CD14-positive monocyte (primary cell): ENCODE results near the gene GRM4. TPM values are rescaled to one million over a fixed set of nuclear protein-coding genes. Genes with fewer than 3 reads are reported as not detected.

Experiments
- DNase-seq, 3 donors: peaks; one replicate each; pipeline ENCODE4 v3.0.0-alpha.2; 2011 to 2022
- H2AFZ ChIP-seq: 2 replicates; pipeline ENCODE4 v1.6.0; 2012; ENCODE audit warnings: mild to moderate bottlenecking, low read depth, low read length, inconsistent platforms; ENCODE audit not compliant: insufficient read depth, poor library complexity, severe bottlenecking
- H3K27ac ChIP-seq, 2 donors: 1 replicate in 1 of 2; 2 replicates in 1 of 2; pipeline ENCODE4 v1.5.1; 2012 to 2013; ENCODE audit warnings: low read length in 2 of 2, control low read depth in 1 of 2, inconsistent platforms in 1 of 2, low read depth in 1 of 2, mild to moderate bottlenecking in 1 of 2
- H3K27me3 ChIP-seq, 2 donors: one replicate each; pipeline versions ENCODE4 v1.6.0 to v1.6.1; 2011 to 2013; ENCODE audit warnings: low read length in 2 of 2; ENCODE audit not compliant: control insufficient read depth in 2 of 2, insufficient read depth in 2 of 2
- H3K36me3 ChIP-seq, 2 donors: replicated peaks in 1 of 2; 1 replicate in 1 of 2; 2 replicates in 1 of 2; pipeline versions ENCODE4 v1.5.1 to v1.6.1; 2012 to 2013; ENCODE audit warnings: low read length in 2 of 2, control low read depth in 1 of 2, inconsistent platforms in 1 of 2, mild to moderate bottlenecking in 1 of 2; ENCODE audit not compliant: insufficient read depth in 2 of 2, control insufficient read depth in 1 of 2
- H3K4me1 ChIP-seq, 2 donors: 1 replicate in 1 of 2; 2 replicates in 1 of 2; pipeline versions ENCODE4 v1.5.1 to v1.6.1; 2012 to 2013; ENCODE audit warnings: low read length in 2 of 2, control low read depth in 1 of 2, inconsistent platforms in 1 of 2, mild to moderate bottlenecking in 1 of 2, moderate library complexity in 1 of 2; ENCODE audit not compliant: insufficient read depth in 2 of 2, control insufficient read depth in 1 of 2
- H3K4me2 ChIP-seq: replicated peaks from 2 replicates; pipeline ENCODE3; 2012; ENCODE audit warnings: low read length, moderate library complexity, mild to moderate bottlenecking; ENCODE audit not compliant: poor library complexity, severe bottlenecking; ENCODE audit errors: extremely low read depth
- H3K4me3 ChIP-seq, 3 experiments: fragments of 200-600 bp in 1 of 3; sonication (generic) in 1 of 3; replicated peaks in 1 of 3; 1 replicate in 2 of 3; 2 replicates in 1 of 3; pipeline ENCODE4 v1.5.1; 2011 to 2013; ENCODE audit warnings: low read length in 3 of 3, mild to moderate bottlenecking in 3 of 3, control low read depth in 2 of 3, low read depth in 2 of 3, inconsistent platforms in 1 of 3, moderate library complexity in 1 of 3
- H3K79me2 ChIP-seq: 2 replicates; pipeline ENCODE4 v1.6.0; 2012; ENCODE audit warnings: mild to moderate bottlenecking, control low read depth, inconsistent platforms, low read length, moderate library complexity; ENCODE audit not compliant: insufficient read depth
- H3K9ac ChIP-seq: 2 replicates; pipeline ENCODE4 v1.6.0; 2017; ENCODE audit warnings: low read length, mild to moderate bottlenecking; ENCODE audit not compliant: insufficient read depth, poor library complexity, severe bottlenecking
- H3K9me3 ChIP-seq, 2 donors: replicated peaks in 1 of 2; 1 replicate in 1 of 2; 2 replicates in 1 of 2; pipeline versions ENCODE4 v1.5.1 to v1.6.1; 2012 to 2013; ENCODE audit warnings: low read length in 2 of 2, control low read depth in 1 of 2; ENCODE audit not compliant: control insufficient read depth in 1 of 2, insufficient read depth in 1 of 2
- H4K20me1 ChIP-seq: 2 replicates; pipeline ENCODE4 v1.6.0; 2012; ENCODE audit warnings: mild to moderate bottlenecking, low read length, control low read depth, moderate library complexity; ENCODE audit not compliant: insufficient read depth
- H3K27ac Mint-ChIP-seq, 7 donors: one replicate each; pipeline ENCODE4 v1.8.0; 2020; ENCODE audit warnings: mild to moderate bottlenecking in 7 of 7, mixed read lengths in 7 of 7, moderate library complexity in 6 of 7, inconsistent platforms in 2 of 7
- H3K27me3 Mint-ChIP-seq, 3 donors: one replicate each; pipeline ENCODE4 v1.8.0; 2021 to 2022; ENCODE audit warnings: low read depth in 3 of 3, mild to moderate bottlenecking in 3 of 3, mixed read lengths in 3 of 3, moderate library complexity in 3 of 3, inconsistent platforms in 1 of 3
- H3K36me3 Mint-ChIP-seq, 2 donors: one replicate each; pipeline ENCODE4 v1.8.0; 2020; ENCODE audit warnings: mixed read lengths in 2 of 2, inconsistent platforms in 1 of 2, mild to moderate bottlenecking in 1 of 2
- H3K4me1 Mint-ChIP-seq: one replicate; pipeline ENCODE4 v1.8.0; 2020; ENCODE audit warnings: mild to moderate bottlenecking, mixed read lengths
- H3K4me3 Mint-ChIP-seq, 2 donors: one replicate each; pipeline ENCODE4 v1.8.0; 2020; ENCODE audit warnings: mild to moderate bottlenecking in 2 of 2, mixed read lengths in 2 of 2, moderate library complexity in 1 of 2
- H3K9me3 Mint-ChIP-seq, 7 donors: one replicate each; pipeline ENCODE4 v1.8.0; 2020 to 2022; ENCODE audit warnings: mixed read lengths in 7 of 7, mild to moderate bottlenecking in 6 of 7, moderate library complexity in 6 of 7, inconsistent platforms in 2 of 7
- CTCF ChIP-seq: fragments of 200-600 bp; IDR thresholded peaks from one replicate; pipeline ENCODE4 v1.8.0; 2022; ENCODE audit warnings: antibody characterized with exemption, mild to moderate bottlenecking
- WGBS: methylation state at CpG from one replicate; pipeline ENCODE4 v1.1.5; 2013; ENCODE audit warnings: missing lambda C conversion rate; ENCODE audit not compliant: insufficient coverage; 5-methylcytosine and 5-hydroxymethylcytosine counted together
- intact Hi-C, 2 donors: fragments of 100-400 bp; cut with micrococcal nuclease; formaldehyde crosslinking; loops; one replicate each; pipeline versions ENCODE4 v1.15.0 to v1.15.1; 2023
- polyA plus RNA-seq, 3 donors: library from polyadenylated mRNA; depleted of rRNA in 1 of 3; unstranded in 2 of 3; stranded (reverse) in 1 of 3; fragments of 300-500 nt in 2 of 3; fragments of >200 nt in 1 of 3; fragmentation: Illumina TruSeq in 2 of 3; gene quantifications; 1 replicate in 2 of 3; 2 replicates in 1 of 3; pipeline ENCODE4 v1.2.3, GENCODE V29; 2012 to 2021

The GRM4 gene
- polyA plus RNA-seq, 3 donors = not detected

GRCh38 chr6:34022250-34022872 lies 123.5 kb downstream of the GRM4 start:
- TF ChIP-seq CTCF = no peak
- H3K79me2 ChIP-seq = no peaks in the 10 kb centered on the region
- no peak overlapping the region for H3K4me3 ChIP-seq
- peaks cover 0 to 2% of the 10 kb centered on the region in 2 donors for H3K9me3 ChIP-seq
- intact Hi-C loops = no loop called here
- Mint-ChIP-seq H3K27me3 (peaks cover 2 to 9% (median 3%) of the 10 kb centered on the region in 3 donors), H3K4me1 (no peaks in the 10 kb centered on the region), H3K9me3 (peaks cover 0 to 7% (median 0%) of the 10 kb centered on the region in 7 donors), H3K4me3 (no peak overlapping the region), H3K27ac (no peak overlapping the region), H3K36me3 (no peaks in the 10 kb centered on the region)
- H2AFZ ChIP-seq = no peak overlapping the region
- H3K4me1 ChIP-seq = no peaks in the 10 kb centered on the region
- no peak overlapping the region for H3K9ac ChIP-seq
- H3K27ac ChIP-seq = no peak overlapping the region
- H3K36me3 ChIP-seq = no peaks in the 10 kb centered on the region
- no peaks in the 10 kb centered on the region for H3K27me3 ChIP-seq
- no peaks in the 10 kb centered on the region for H4K20me1 ChIP-seq
- 65% methylated on average over 11 of the region's 22 CpGs for WGBS
- DNase-seq = no peak
- no peak overlapping the region for H3K4me2 ChIP-seq

GRCh38 chr6:34021554-34022190 lies 124.2 kb downstream of the GRM4 start:
- Histone ChIP-seq H3K79me2 (no peaks in the 10 kb centered on the region), H2AFZ (no peak overlapping the region), H3K9ac (no peak overlapping the region), H3K27ac (no peak overlapping the region), H3K4me1 (no peaks in the 10 kb centered on the region), H3K4me3 (no peak overlapping the region), H4K20me1 (no peaks in the 10 kb centered on the region), H3K9me3 (peaks cover 2 to 8% of the 10 kb centered on the region in 2 donors), H3K27me3 (no peaks in the 10 kb centered on the region), H3K4me2 (no peak overlapping the region), H3K36me3 (no peaks in the 10 kb centered on the region)
- TF ChIP-seq CTCF = no peak
- intact Hi-C loops = no loop called here
- Mint-ChIP-seq H3K9me3 (peaks cover 0 to 11% (median under 1%) of the 10 kb centered on the region in 7 donors), H3K27me3 (peaks cover 2 to 10% (median 3%) of the 10 kb centered on the region in 3 donors), H3K27ac (no peak overlapping the region), H3K4me3 (no peak overlapping the region), H3K36me3 (no peaks in the 10 kb centered on the region), H3K4me1 (no peaks in the 10 kb centered on the region)
- DNase-seq = no peak
- WGBS = 83% methylated on average over 15 of the region's 19 CpGs
